GM23338 (cell line): ENCODE data around the gene XPNPEP2.

Experiments
- EZH2phosphoT487 ChIP-seq: fragments of 200-600 bp; sonication (generic); IDR thresholded peaks from one replicate; pipeline ENCODE4 v1.8.1; 2018; ENCODE audit warnings: antibody characterized with exemption; ENCODE audit not compliant: unreplicated experiment
- POLR2AphosphoS5 ChIP-seq: IDR thresholded peaks from 2 replicates; pipeline ENCODE4 v1.6.1; 2016; ENCODE audit warnings: antibody characterized with exemption, low read depth
- REST ChIP-seq: IDR thresholded peaks from one replicate; pipeline ENCODE4 v1.6.1; 2018; ENCODE audit warnings: antibody characterized with exemption; ENCODE audit not compliant: unreplicated experiment
- ZNF114 ChIP-seq: fragments of 250-450 bp; sonication (Bioruptor Pico); IDR thresholded peaks from 2 replicates; pipeline ENCODE4 v1.5.0; 2020; ENCODE audit warnings: mild to moderate bottlenecking, moderate library complexity
- TF ChIP-seq, protein P1 (sequence below), 2 experiments: fragments of 200-600 bp in 1 of 2; sonication (generic) in 1 of 2; conservative IDR thresholded peaks; 2 replicates each; pipeline versions ENCODE4 v1.5.1 to v1.6.1; 2016 to 2017; ENCODE audit warnings: antibody characterized with exemption in 2 of 2, low read depth in 2 of 2, mild to moderate bottlenecking in 2 of 2, moderate library complexity in 1 of 2

DNA sequence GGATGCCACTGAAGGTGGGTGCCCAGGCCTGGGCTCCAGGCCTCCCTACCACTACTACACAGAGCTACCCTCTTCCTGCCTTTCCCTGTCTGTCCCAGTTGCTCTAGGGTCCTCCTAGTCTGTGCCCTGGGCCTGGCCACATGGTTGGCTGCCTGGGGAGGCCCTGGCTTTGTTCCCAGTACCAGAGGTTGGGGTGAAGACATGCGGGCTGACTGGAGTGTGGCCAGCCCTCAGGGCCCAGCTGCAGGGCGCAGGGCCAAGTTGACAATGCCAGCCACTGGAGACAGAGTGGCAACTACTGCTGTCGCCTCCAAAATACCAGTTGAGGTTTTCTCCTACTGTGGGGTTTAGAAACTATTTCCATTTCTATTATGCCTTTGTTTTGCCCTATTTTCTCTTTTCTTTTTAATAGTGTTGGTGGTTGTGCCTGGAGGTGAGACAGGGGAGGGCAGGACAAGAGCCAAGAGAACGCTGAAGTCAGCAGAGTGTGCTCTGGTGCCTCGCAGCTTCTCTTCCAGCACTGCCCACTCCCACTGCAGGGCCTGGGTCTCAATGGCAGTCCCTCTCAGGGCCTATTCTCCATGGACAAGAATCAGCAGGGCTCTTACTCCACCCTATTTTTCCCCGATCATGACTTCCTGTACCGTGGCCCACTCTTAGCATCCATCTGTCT lies 32.2 kb upstream of the XPNPEP2 start:
- TF ChIP-seq, protein P1, sequence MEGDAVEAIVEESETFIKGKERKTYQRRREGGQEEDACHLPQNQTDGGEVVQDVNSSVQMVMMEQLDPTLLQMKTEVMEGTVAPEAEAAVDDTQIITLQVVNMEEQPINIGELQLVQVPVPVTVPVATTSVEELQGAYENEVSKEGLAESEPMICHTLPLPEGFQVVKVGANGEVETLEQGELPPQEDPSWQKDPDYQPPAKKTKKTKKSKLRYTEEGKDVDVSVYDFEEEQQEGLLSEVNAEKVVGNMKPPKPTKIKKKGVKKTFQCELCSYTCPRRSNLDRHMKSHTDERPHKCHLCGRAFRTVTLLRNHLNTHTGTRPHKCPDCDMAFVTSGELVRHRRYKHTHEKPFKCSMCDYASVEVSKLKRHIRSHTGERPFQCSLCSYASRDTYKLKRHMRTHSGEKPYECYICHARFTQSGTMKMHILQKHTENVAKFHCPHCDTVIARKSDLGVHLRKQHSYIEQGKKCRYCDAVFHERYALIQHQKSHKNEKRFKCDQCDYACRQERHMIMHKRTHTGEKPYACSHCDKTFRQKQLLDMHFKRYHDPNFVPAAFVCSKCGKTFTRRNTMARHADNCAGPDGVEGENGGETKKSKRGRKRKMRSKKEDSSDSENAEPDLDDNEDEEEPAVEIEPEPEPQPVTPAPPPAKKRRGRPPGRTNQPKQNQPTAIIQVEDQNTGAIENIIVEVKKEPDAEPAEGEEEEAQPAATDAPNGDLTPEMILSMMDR (conservative IDR thresholded peaks at IDR 0.05; ENCODE audit: low read depth in 2 of 2) = no peak
- TF ChIP-seq EZH2phosphoT487 (no peak), REST (no peak), POLR2AphosphoS5 (no peak), ZNF114 (CRISPR knock-in tag) (no peak)
